GM18907 (cell line): ENCODE measurements around the gene HSPH1.
"Not testable (repeated sequence)": the region's sequence is repeated elsewhere in the genome, so short reads cannot be mapped to it uniquely, and the experiment has no call there.

ENCODE experiments used
- ATAC-seq: cut with Tn5 transposase; IDR thresholded peaks from one replicate; pipeline ENCODE4 v1.9.1; 2021; ENCODE audit warnings: mild to moderate bottlenecking, moderate library complexity; ENCODE audit not compliant: unreplicated experiment

Gene HSPH1

GRCh38 chr13:31100721-31101120, 61.0 kb downstream of the HSPH1 start:
- ATAC-seq = no peak

DNA sequence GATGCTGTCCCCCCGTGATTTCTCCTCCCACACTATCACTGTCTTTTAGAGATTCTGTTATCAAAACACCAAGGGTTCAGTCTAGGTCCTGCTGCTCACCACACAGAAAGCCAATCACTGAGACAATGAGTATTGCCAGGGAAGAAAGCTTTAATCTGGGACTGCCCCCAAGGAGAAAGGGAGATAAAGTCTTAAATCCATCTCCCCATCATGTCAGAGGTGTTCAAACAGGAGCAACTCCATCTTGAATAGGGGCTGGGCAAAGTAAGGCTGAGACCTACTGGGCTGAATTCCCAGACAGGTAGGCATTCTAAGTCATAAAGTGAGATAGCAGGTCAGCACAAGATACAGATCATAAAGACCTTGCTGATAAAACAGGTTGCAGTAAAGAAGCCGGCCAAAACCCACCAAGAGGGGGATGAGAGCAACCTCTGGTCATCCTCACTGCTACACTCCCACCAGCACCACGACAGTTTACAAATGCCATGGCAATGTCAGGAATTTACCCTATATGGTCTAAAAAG, 63.7 kb downstream of the HSPH1 start:
- ATAC-seq = not testable (repeated sequence)

DNA sequence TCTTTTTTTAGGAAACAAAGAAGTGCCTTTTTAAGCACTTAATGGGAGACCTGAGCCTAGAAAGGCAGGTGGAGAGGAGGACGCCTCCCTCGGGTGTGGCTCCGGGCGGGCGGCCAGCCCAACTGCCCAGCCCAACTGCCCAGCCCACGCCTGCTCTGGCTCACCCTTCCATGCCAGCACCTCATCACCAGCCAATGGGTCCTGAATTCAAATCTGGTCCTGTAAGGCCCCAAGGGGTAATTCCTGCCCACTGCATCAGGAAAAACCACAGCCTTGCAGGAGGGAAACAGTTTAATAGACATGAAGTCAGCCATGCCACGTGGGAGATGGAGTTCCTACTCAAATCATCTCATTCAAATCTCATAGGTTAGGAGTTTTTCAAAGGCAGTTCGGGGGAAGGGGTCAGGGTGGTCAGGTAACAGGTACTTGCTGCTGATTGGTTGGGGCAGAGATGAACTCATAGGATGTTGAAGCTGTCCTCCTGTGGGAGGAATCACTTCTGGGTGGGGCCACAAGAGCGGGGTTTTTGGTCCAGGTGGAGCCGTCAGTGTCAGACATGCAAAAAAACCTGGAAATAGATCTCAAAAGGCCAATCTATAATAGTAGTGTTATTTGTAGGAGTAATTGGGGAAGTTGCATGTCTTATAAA, 64.9 kb downstream of the HSPH1 start:
- no peak for ATAC-seq

- no peak for ATAC-seq
Observed at GRCh38 chr13:31094331-31095015, 67.2 kb downstream of the HSPH1 start.

- ATAC-seq = no peak
Observed at GRCh38 chr13:31093145-31093885, 68.4 kb downstream of the HSPH1 start.

DNA sequence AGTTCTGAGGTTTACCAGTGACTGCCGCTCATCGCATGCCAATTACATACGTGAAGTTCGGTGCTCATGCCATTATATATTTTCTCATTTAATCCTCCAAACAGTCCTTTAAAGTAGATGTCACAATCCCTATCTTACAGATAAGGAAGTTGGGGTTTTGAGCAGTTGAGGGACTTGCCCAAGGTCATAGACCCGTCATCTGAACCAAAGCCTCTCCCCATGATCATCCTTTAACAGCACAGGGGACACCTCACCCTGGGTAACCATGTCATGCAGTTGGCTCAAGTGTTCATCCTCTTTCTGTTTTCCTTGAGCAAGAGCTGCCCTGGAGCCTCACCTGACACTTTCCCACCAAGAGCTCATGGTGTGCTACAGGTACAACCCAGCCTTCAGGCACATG, 69.1 kb downstream of the HSPH1 start:
- ATAC-seq = no peak

DNA sequence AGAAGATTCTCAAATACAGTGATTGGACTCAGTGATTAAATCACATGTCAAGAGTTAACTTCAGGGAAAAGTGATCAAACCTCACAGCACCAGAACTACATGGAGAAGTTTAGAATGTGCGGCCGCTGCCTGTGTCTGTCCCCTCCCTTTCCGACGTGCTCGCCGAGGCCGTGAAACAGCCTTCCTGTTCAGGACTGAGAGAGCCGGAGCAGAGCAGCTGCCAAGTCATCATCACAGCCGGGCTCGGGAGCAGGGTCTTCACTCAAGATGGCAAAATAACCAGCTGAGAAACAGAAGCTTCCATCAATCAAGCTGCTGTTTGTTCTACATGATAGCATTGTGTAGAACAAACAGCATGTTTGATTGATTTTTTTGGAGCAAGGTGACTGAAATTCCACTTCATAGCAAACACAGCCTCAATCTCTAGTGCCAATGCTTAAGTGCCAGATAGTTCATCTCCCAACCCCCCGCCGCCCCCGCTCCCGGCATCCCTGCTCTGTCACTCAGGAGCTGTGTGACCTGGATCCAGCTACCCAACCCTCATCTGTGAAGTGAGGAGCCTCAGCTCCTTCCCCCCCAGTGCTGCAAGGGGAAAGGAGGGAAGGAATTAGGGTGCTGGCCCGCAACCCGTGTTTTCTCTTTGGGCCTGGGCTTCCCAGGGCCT, 70.6 kb downstream of the HSPH1 start:
- no peak for ATAC-seq

GRCh38 chr13:31090096-31090495, 71.6 kb downstream of the HSPH1 start:
- ATAC-seq = no peak

GRCh38 chr13:31089649-31090048, 72.1 kb downstream of the HSPH1 start:
- no peak for ATAC-seq

DNA sequence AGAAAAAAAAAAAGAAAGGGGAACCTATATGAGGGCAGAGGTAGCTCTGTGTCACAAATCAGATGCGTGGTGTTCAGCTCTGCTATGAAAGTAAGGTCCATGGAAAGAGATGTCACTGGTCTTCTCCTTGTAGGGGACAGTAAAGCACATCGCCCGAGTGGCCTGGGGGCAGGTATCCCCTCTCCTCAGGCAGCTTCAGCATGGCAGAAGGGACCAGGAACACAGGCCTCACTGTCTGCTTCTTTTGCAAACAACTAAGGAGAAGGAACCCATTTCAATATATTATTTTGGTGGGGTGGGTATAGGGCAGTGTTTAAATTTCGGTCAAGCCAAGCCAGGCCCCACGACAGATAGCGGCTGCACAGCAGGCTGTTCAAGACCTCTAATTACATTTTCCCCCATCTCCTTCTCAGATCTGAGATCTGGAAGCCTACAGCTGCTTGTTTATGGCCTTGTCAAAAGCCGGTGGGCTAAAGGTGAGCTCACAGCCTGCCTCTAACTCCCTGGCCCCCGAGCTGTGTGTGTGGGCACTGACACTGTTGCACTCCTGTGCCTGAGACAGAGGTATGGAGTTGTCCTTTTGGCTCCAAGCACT, 72.8 kb downstream of the HSPH1 start:
- ATAC-seq = no peak
